Activated T-cell treated with anti-CD3 and anti-CD28 coated beads for 48 hours (primary cell): ENCODE results near the gene BPIFB2.
"Not testable (repeated sequence)": the region's sequence is repeated elsewhere in the genome, so short reads cannot be mapped to it uniquely, and the experiment has no call there.

ENCODE experiments used
- DNase-seq: peaks from one replicate; pipeline ENCODE4 v3.0.0-alpha.2; 2020; ENCODE audit warnings: low read depth

The BPIFB2 gene

GRCh38 chr20:33042983-33043730 is 35.7 kb downstream of the BPIFB2 start:
- DNase-seq, result no peak

DNA sequence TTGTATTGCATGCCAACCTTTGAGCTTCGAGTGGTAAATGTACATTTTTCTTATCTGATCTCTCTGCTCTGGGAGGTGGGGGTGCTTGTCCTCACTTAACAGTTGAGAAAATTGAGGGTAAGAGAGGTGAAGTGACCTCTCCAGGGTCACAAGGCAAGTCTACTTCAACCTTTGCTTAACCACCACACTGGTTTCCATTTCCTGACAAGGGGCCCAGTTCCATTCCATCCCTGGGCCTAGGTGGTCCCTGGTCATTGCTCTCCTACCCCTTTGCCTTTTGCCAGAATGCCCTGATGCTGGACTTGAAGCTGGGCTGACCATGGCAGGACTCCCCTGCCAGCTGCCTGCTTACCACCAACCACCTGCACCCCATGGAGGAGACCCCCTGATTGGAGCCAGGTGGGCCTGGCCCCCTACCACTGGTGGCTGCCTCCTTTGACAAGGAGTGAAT is 36.3 kb downstream of the BPIFB2 start:
- no peak for DNase-seq

- DNase-seq, result not testable (repeated sequence)
These were observed 37.7 kb downstream of the BPIFB2 start for GRCh38 chr20:33045129-33045721.

DNA sequence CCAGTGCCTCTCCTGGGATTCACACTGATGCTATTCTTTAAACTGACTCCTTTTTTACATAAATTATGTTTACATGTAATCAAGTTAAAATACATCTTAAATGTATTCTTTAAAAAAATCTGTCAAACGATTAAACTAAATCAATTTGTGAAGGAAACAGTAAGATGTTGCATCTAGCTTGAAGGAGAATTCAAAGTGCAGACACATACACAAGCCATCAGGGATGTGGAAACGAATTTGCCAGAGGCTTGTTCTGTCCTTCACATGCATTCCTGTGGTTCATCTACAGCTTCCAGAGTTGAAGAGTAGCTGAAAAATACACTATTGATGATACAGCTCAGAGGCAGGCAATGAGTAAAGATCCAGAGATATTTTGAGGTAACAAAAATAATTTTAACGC is 38.9 kb downstream of the BPIFB2 start:
- no peak for DNase-seq

GRCh38 chr20:33051333-33051732 is 43.8 kb downstream of the BPIFB2 start:
- DNase-seq, result no peak

DNA sequence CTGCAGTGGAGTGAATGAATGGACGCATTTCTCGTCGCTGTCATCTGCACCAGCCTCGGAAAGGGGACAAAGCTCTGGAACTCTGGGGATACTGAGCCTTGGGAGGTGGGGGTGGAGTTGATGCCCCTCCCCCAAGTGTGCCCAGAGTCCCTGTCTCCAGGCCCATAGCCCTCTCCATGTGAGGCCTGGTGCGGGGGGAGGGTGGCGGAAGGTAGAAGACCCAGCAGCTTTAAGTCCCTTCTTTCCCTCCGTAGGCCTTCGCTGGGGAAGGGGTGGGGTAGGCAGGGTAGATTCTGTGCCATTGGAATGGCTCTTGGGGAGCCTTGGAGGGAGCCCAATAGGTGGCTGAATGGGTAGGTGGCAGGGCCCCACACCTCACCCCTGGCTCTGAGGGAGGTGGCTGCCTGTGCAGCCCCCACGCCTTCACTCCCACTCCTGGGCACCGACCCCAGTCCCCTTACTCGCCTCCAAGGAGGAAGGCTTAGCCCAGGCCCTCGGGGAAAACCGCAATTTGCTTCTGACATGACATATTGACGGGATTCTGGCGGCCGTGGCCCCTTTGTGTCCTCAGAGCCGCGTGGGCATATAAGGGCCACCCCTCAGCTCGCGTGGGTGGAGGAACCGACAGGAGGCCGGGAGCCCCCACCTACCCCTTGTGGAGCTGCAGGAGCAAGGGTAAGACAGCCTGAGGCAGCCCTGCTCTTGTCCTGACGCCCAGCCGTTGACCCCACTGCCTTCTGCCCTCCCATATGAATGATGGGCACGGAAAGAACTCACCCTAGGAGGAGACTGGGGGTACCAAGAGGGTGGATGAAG is 46.0 kb downstream of the BPIFB2 start, which contains the start of gene BPIFB3:
Gene BPIFB3, plus strand, starts transcription at position 613 of the 816 bp plus-strand sequence. CDS start 1,533 bp downstream, outside the sequence.
- DNase-seq, result no peak

DNA sequence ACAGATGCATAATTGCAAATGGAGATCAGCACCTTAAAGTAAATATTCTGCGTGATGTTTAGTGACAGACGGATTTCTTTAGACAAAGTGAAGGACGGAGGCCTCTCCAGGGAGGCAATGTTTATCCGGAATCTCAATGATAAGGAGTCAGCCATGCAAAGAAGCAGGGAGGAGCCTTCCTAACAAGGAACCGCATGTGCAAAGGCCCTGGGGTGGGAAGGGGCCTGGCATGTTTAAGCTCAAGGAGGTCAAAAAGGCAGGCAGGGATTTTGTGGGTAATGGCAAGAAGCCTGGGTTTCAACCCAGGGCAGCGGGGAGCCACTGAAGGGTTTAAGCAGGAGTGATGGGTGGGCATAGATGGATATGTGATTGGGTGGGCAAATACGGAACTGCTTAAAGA is 46.9 kb downstream of the BPIFB2 start:
- no peak for DNase-seq

- no peak for DNase-seq
These were observed 47.3 kb downstream of the BPIFB2 start for GRCh38 chr20:33054791-33055190.

- DNase-seq, result no peak
These were observed 51.6 kb downstream of the BPIFB2 start for GRCh38 chr20:33059136-33059535.

- DNase-seq, result no peak
These were observed 52.4 kb downstream of the BPIFB2 start for GRCh38 chr20:33059741-33060390.

GRCh38 chr20:33061658-33062028 is 54.1 kb downstream of the BPIFB2 start:
- no peak for DNase-seq

- DNase-seq, result no peak
These were observed 54.8 kb downstream of the BPIFB2 start for GRCh38 chr20:33062105-33062824.

- no peak for DNase-seq
These were observed 55.3 kb downstream of the BPIFB2 start for GRCh38 chr20:33062825-33063149.

GRCh38 chr20:33063271-33063670 is 55.8 kb downstream of the BPIFB2 start:
- no peak for DNase-seq

- no peak for DNase-seq
These were observed 57.2 kb downstream of the BPIFB2 start for GRCh38 chr20:33064572-33065287.

- DNase-seq, result no peak
These were observed 58.3 kb downstream of the BPIFB2 start for GRCh38 chr20:33065785-33066184.

- DNase-seq, result no peak
These were observed 60.3 kb downstream of the BPIFB2 start for GRCh38 chr20:33067806-33068205.

GRCh38 chr20:33068251-33068939 is 60.9 kb downstream of the BPIFB2 start:
- DNase-seq, result no peak

DNA sequence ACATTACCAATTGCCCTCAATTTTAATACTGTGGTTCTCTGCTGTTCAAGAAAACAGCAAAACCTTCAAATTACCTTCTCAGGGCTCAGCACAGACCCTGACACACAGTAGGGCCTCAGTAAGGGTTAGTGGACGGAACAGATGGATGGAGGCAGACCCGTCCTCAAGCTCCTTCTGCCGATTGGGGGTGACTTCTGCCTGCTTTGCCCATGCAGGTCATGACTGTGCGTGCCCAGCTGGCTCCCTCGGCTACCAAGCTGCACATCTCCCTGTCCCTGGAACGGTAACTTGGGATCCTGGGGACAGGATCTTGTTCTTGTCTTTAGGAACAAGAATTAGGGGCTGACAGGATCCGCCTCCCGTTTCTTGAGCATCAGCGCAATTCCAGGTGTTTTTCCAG is 62.2 kb downstream of the BPIFB2 start:
- DNase-seq, result no peak
